ENCODE results near the gene ATG10.

Gene ATG10

DNA sequence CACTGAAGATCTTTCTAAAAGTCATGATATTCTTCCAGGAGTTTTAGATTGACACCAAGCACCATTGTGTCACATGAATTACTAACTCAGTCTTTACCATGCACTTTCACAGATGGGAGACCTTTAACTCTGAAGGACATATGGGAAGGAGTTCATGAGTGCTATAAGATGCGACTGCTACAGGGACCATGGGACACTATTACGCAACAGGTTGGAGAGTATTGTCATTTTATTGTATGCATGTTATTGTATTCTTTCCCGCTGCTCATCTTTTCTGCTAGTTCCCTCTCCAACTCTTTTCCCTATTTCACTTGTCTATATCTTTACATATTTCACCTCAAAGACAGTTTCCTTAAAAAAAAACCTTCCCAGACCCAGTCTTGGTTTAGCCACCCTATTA is 206.6 kb downstream of the ATG10 start:
- no peaks in the 10 kb centered on the region for H3K79me2 ChIP-seq (ENCODE audit: insufficient read depth, low read length)
- TF ChIP-seq, protein P1, sequence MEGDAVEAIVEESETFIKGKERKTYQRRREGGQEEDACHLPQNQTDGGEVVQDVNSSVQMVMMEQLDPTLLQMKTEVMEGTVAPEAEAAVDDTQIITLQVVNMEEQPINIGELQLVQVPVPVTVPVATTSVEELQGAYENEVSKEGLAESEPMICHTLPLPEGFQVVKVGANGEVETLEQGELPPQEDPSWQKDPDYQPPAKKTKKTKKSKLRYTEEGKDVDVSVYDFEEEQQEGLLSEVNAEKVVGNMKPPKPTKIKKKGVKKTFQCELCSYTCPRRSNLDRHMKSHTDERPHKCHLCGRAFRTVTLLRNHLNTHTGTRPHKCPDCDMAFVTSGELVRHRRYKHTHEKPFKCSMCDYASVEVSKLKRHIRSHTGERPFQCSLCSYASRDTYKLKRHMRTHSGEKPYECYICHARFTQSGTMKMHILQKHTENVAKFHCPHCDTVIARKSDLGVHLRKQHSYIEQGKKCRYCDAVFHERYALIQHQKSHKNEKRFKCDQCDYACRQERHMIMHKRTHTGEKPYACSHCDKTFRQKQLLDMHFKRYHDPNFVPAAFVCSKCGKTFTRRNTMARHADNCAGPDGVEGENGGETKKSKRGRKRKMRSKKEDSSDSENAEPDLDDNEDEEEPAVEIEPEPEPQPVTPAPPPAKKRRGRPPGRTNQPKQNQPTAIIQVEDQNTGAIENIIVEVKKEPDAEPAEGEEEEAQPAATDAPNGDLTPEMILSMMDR (IDR thresholded peaks at IDR 0.05; ENCODE audit: low read length) = no peak
- no peak for TF ChIP-seq EZH2 (IDR thresholded peaks at IDR 0.05; ENCODE audit: borderline replicate concordance, low read length)
- H3K27ac ChIP-seq (ENCODE audit: low read depth, low read length, poor library complexity, severe bottlenecking) = no peak overlapping the region
- H3K27me3 ChIP-seq (ENCODE audit: insufficient read depth, low read length) = no peaks in the 10 kb centered on the region
- no peaks in the 10 kb centered on the region for H3K36me3 ChIP-seq (ENCODE audit: insufficient read depth, low read length)
- H2AFZ ChIP-seq (ENCODE audit: low read length) = no peak overlapping the region
- H3F3A ChIP-seq (ENCODE audit: insufficient read depth, low read length) = no peaks in the 10 kb centered on the region
- H3K4me1 ChIP-seq (ENCODE audit: insufficient read depth, low read length, severe bottlenecking) = peaks cover 17% of the 10 kb centered on the region
- H3K9ac ChIP-seq (ENCODE audit: low read length) = no peak overlapping the region
- H3K9me2 ChIP-seq (ENCODE audit: low read depth, low read length) = no peaks in the 10 kb centered on the region
- no peak overlapping the region for H3K4me3 ChIP-seq (ENCODE audit: low read depth, low read length, poor library complexity, severe bottlenecking)
- H4K20me1 ChIP-seq (ENCODE audit: insufficient read depth, low read length) = no peaks in the 10 kb centered on the region
- no peak overlapping the region for H3K4me2 ChIP-seq (ENCODE audit: low read length)
- no peaks in the 10 kb centered on the region for H3K9me3 ChIP-seq (ENCODE audit: low read length)

DNA sequence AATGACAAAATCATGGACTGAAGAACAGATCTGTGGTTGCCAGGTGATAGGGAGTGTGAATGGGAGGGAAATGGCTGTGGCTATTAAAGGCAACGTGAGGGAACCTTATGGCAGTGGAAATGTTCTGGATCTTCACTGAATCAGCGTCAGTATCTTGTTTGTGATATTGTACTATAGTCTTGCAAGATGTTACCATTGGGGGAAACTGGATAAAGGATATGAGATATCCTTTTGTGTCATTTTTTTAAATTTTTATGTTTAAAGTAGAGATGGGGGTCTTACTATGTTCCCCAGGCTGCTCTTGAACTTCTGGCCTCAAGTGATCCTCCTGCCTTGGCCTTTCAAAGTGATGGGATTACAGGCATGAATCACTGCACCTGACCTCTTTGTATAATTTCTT is 210.8 kb downstream of the ATG10 start:
- H3K4me1 ChIP-seq (ENCODE audit: insufficient read depth, low read length, severe bottlenecking) = no peaks in the 10 kb centered on the region
- H3F3A ChIP-seq (ENCODE audit: insufficient read depth, low read length) = no peaks in the 10 kb centered on the region
- no peaks in the 10 kb centered on the region for H3K27me3 ChIP-seq (ENCODE audit: insufficient read depth, low read length)
- no peaks in the 10 kb centered on the region for H3K9me2 ChIP-seq (ENCODE audit: low read depth, low read length)
- no peak overlapping the region for H3K4me3 ChIP-seq (ENCODE audit: low read depth, low read length, poor library complexity, severe bottlenecking)
- H2AFZ ChIP-seq (ENCODE audit: low read length) = no peak overlapping the region
- TF ChIP-seq EZH2 (IDR thresholded peaks at IDR 0.05; ENCODE audit: borderline replicate concordance, low read length) = no peak
- TF ChIP-seq, protein P1 (IDR thresholded peaks at IDR 0.05; ENCODE audit: low read length) = no peak
- H3K27ac ChIP-seq (ENCODE audit: low read depth, low read length, poor library complexity, severe bottlenecking) = no peak overlapping the region
- H3K36me3 ChIP-seq (ENCODE audit: insufficient read depth, low read length) = no peaks in the 10 kb centered on the region
- no peak overlapping the region for H3K9ac ChIP-seq (ENCODE audit: low read length)
- no peak overlapping the region for H3K4me2 ChIP-seq (ENCODE audit: low read length)
- no peaks in the 10 kb centered on the region for H3K9me3 ChIP-seq (ENCODE audit: low read length)
- H4K20me1 ChIP-seq (ENCODE audit: insufficient read depth, low read length) = no peaks in the 10 kb centered on the region
- H3K79me2 ChIP-seq (ENCODE audit: insufficient read depth, low read length) = no peaks in the 10 kb centered on the region

DNA sequence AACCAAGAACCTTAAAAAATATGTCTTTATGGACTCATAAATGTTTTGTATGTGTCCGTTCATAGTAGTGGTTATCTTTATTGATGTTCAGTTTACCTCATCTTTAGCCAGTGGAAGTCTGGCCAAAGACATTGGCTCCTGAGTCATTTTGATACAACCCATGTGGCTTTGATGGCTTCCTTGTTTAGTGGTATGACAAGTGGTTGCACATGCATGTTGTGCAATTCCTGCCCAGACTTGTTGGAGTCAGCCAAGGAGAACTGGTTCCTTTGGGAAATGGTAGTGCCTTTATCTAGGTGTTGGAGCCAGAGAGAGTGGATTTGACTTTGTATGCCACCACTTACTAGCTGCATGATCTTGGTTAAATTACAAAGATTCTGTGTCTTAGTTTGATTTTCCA is 212.0 kb downstream of the ATG10 start:
- Histone ChIP-seq H3K4me3 (ENCODE audit: low read depth, low read length, poor library complexity, severe bottlenecking) (no peak overlapping the region), H3K79me2 (ENCODE audit: insufficient read depth, low read length) (no peaks in the 10 kb centered on the region), H3K4me1 (ENCODE audit: insufficient read depth, low read length, severe bottlenecking) (no peaks in the 10 kb centered on the region), H3K9ac (ENCODE audit: low read length) (no peak overlapping the region), H3K9me3 (ENCODE audit: low read length) (no peaks in the 10 kb centered on the region), H4K20me1 (ENCODE audit: insufficient read depth, low read length) (no peaks in the 10 kb centered on the region), H3K36me3 (ENCODE audit: insufficient read depth, low read length) (no peaks in the 10 kb centered on the region), H3K27ac (ENCODE audit: low read depth, low read length, poor library complexity, severe bottlenecking) (no peak overlapping the region), H3K9me2 (ENCODE audit: low read depth, low read length) (no peaks in the 10 kb centered on the region), H3F3A (ENCODE audit: insufficient read depth, low read length) (no peaks in the 10 kb centered on the region), H3K4me2 (ENCODE audit: low read length) (no peak overlapping the region), H2AFZ (ENCODE audit: low read length) (no peak overlapping the region), H3K27me3 (ENCODE audit: insufficient read depth, low read length) (no peaks in the 10 kb centered on the region)
- TF ChIP-seq, protein P1 (IDR thresholded peaks at IDR 0.05; ENCODE audit: low read length) = no peak
- no peak for TF ChIP-seq EZH2 (IDR thresholded peaks at IDR 0.05; ENCODE audit: borderline replicate concordance, low read length)

Data from OCI-LY1 (cell line).